Epithelial cell of esophagus (primary cell): ENCODE results near the gene ATP5F1D.

Experiments used
- DNase-seq: peaks from one replicate; pipeline ENCODE4 v3.0.0; 2010; ENCODE audit warnings: low read depth
- H3K4me3 ChIP-seq: 2 replicates; pipeline ENCODE4 v1.5.1; 2011; ENCODE audit warnings: mild to moderate bottlenecking, low read length, control low read depth
- CTCF ChIP-seq: IDR thresholded peaks from 2 replicates; pipeline ENCODE4 v1.5.1; 2011; ENCODE audit warnings: low read depth, mild to moderate bottlenecking, low read length, control low read depth, inconsistent platforms; ENCODE audit not compliant: insufficient read depth; ENCODE audit errors: missing control alignments

ATP5F1D gene

GRCh38 chr19:1269065-1269477 lies 27.5 kb downstream of the ATP5F1D start, which contains the start of gene CIRBP:
CIRBP (plus strand) TSS chr19:1269332; CDS start chr19:1270934, 1,602 bp downstream.
- H3K4me3 ChIP-seq: peak within 1 kb of the TSS; percentile 75
- peak; percentile 99 for DNase-seq
- TF ChIP-seq CTCF: no peak

GRCh38 chr19:1269478-1270212 lies 28.1 kb downstream of the ATP5F1D start:
- peak overlapping the region; percentile 75 for H3K4me3 ChIP-seq
- DNase-seq: peak; percentile 75
- TF ChIP-seq CTCF: peak; percentile 14

- no peak for TF ChIP-seq CTCF
- DNase-seq: no peak
- H3K4me3 ChIP-seq: peak overlapping the region; percentile 75
Observed at GRCh38 chr19:1270213-1270853, 28.8 kb downstream of the ATP5F1D start.

DNA sequence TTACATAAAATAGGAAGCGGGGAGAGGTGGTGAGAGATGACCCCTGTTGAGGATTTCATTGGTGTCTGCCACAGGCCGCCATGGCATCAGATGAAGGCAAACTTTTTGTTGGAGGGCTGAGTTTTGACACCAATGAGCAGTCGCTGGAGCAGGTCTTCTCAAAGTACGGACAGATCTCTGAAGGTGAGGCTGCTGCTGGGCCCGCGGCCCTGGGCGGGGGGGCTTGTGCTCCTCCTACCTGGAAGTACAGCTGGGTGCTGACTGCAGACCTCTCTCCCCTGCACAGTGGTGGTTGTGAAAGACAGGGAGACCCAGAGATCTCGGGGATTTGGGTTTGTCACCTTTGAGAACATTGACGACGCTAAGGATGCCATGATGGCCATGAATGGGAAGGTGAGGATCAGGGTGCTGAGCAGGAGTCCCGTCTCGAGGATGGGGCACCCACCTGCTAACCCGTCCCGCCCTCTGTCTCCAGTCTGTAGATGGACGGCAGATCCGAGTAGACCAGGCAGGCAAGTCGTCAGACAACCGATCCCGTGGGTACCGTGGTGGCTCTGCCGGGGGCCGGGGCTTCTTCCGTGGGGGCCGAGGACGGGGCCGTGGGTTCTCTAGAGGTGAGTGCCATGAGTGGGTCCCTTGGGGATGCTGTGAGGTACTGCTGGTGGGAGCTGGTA lies 29.4 kb downstream of the ATP5F1D start:
- no peak for TF ChIP-seq CTCF
- H3K4me3 ChIP-seq: peak overlapping the region; percentile 75
- DNase-seq: no peak

DNA sequence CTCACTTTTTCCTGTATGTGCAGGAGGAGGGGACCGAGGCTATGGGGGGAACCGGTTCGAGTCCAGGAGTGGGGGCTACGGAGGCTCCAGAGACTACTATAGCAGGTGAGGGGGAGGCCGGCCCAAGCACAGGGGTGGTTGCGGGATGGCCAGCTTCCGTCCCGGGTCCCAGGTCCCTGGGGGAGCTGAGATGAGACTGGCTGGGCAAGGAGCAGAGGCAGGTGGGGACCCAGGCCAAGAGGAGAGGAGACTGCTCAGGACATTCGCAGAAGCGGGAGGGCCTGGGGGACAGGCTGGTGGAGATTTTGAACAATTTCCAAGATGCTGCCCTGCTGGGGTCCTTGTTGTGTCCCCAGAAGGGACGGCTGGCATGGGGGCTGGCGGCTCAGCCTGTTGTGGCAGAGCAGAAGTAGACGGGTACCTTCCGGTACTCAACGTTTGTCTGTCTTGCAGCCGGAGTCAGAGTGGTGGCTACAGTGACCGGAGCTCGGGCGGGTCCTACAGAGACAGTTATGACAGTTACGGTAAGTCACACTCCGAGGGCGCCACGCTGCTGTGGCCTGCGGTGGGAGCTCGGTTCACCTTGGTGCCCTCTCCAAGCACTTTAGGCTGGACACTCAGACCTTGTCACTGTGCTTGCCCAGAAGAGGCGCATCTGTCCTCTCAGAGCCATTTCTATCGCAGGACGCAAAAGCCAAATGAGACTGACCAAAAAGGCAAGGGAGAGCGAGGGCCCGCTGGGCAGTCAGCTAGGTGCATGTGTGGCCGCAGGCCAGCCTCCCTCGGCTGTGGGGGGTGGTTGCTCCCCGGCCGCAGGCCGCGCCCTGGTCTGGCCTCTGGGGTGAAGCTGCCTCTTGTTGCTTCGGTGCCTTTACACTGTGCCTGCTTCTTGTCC lies 30.2 kb downstream of the ATP5F1D start:
- DNase-seq: no peak
- H3K4me3 ChIP-seq: no peak overlapping the region
- no peak for TF ChIP-seq CTCF
